GM21619 (cell line): Measurements from ENCODE around the gene DNAAF9.

Source experiments
- ATAC-seq: cut with Tn5 transposase; IDR thresholded peaks from one replicate; pipeline ENCODE4 v1.9.1; 2021; ENCODE audit not compliant: unreplicated experiment

DNAAF9 gene

DNA sequence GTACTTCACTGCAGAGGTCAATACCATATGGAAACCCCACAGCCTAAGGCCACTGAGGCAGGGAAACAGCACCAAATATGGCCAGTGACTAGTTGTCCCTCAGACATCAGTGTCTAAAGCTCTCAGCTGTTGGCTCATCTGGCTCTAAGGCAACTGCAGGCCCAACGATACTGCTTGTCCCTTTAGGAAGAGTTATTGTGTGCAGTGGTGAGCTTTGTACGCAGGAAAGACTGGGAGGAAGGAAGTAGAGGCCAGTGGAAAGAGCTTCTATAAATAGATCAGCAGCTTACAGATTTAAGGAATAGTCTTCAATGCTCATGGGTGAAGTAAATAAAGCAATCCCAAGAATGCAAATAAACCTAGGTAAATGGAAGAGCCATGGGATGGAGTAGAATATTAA is 29.3 kb downstream of the DNAAF9 start:
- no peak for ATAC-seq

DNA sequence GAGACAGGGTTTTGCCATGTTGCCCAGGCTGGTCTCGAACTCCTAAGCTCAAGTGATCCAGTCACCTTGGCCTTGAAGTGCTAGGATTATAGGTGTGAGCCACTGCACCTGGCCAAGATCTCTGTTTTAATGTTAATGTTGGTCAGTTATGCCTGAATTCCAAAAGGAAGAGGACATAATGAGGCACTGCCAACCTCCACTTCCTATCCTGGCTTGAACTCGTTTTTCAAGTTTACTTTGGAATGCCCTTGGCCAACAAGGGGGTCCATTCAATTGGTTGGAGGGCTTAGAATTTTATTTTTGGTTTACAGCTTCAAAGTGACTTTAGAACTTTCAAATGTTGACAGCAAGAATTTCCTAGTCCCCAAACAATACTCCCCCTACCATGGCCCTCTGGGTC is 29.8 kb downstream of the DNAAF9 start:
- ATAC-seq = no peak

DNA sequence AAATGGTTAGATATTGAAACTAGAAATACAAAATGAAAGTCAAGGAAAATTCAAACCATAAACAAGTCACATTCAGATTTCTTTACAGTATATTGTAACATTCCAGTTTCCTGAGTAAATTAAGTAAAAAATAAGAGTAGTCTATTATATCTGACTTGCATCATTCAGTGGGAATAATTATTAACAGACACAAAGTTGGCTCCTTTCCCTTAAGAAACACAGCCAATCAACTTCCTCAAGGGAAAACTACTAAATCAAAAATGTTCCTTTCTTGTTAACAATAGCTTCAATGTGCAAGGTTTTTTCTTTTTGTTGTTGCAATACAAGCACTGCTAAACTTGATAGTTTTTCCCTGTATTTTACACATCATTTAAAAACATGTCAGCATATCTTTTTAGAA is 33.2 kb downstream of the DNAAF9 start:
- ATAC-seq = no peak

DNA sequence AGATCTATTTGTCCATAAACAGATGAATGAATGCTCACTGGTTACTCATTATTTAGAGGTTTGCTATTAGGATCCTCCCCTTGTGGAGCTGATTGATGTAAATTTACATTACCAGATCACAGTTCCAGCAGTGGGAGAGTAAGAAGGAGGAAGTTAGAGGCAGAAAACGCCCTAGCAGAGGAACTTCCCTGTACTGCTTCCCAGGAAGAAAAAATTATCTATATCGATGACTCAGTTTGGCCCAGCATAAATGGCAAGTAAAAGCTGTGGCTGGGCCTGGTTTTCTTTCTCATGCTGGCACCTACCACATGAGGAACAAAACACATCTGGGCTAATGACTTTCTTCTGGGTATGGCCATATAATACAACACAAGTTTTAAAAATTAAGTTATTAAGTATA is 35.7 kb downstream of the DNAAF9 start:
- ATAC-seq = no peak

DNA sequence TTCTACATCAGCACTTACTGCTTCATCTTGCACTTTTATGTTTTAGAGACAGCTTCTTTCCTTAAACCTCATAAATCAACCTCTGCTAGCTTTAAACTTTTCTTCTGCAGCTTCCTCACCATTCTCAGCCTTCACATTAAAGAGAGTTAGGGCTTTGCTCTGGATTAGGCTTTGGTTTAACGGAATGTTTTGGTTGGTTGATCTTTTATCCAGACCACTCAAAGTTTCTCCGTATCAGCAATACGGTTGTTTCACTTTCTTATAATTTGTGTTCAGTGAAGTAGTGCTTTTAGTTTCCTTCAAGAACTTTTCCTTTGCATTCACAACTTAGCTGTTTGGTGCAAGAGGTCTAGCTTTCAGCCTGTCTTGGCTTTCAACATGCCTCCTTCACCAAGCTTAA is 40.4 kb downstream of the DNAAF9 start:
- no peak for ATAC-seq

DNA sequence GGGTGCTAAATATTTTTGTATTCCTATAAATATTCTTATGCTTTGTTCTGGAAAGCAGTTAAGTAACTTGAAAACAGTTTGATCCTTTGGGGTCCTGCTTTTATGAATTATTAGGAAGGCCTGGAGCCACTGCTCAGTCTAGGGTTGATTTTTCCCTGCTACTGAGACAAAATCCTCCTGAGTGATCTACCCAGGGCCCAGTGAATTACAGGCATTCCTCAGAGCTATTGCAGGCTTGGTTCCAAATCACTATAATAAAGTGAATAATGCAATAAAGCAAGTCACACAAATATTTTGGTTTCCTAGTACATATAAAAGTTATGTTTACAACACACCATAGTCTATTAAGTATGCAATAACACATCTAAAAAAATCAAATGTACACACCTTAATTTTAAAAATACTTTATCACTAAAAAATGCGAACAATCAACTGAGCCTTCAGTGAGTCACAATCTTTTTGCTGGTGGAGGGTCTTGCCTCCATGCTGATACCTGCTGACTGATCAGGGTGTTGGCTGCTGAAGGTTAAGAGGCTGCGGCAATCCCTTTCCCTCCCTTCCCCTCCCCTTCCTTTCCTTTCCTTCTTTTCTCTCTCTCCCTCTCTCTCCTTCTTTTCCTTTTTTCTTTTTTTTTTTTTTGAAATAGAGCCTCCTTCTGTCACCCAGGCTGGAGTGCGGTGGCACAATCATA is 43.0 kb downstream of the DNAAF9 start:
- ATAC-seq = no peak

DNA sequence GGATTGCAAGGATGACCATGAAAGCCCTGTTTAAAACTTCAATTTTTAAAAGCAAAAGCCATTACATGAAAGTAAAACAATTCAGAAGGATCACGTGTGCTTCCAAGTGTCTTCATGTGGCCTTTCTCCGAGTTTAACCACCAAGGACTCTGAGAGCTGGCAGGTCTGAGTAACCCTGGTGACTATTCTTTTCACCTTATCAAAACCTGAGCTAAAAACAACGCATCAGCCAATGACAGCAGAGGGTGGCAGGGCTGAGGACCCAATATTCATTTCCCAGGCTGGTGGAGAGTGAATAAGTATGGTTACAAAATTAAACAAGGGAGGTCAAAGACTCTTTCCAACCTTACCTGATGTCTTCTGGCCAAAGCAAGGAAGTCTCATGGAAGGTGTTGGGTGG is 46.7 kb downstream of the DNAAF9 start:
- no peak for ATAC-seq

DNA sequence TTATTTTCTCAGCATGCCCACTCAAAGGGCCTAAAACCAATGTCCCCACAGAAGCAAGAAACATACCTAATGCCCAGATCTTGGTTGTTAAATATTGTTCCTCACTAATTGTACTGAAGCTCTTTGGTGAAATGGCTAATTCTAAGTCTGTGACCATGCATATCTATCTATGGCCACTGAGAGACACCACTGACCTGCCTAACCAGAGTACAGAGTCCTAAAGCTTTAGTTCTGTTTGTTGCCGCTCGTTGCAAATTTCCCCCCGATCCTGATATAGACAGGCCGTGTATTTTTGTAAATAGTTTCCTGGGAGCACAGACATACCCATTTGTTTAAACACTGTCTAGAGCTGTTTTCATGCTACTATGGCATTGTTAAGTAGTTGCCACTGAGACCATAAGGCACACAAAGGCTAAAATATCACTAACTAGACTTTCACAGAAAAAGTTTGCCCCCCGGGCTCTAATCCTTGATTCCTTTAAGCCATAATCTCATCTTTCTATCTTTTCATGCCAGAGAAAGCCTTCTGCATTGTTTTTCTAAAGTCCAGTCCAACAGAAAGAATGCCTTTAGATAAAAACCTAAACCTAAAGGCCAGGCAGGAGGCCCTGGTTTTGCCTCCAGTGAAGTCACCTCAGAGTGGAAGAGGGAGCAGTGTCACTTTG is 48.7 kb downstream of the DNAAF9 start:
- ATAC-seq = no peak
